RWPE1 (cell line): ENCODE data around the gene AJAP1.

Source experiments
- CTCF ChIA-PET: fragments of 350-600 bp; sonication (Branson Sonifier 250); formaldehyde crosslinking; extraction: SDS; loops from one replicate; lab custom pipeline; 2021; lab: Yijun Ruan, JAX
- POLR2A ChIA-PET: fragments of 400-600 bp; formaldehyde crosslinking; extraction: SDS; loops from one replicate; lab custom pipeline; 2020; ENCODE audit warnings: antibody characterized with exemption; ENCODE audit not compliant: low non-redundant PET; lab: Yijun Ruan, JAX
- DNase-seq: peaks from one replicate; pipeline ENCODE4 v3.0.0; 2012; ENCODE audit warnings: low spot score
- H3K27ac ChIP-seq: fragments of 450-650 bp; 2 replicates; pipeline ENCODE4 v1.5.1; 2017
- TF ChIP-seq, protein P1 (sequence below): fragments of 450-650 bp; conservative IDR thresholded peaks from 2 replicates; pipeline ENCODE4 v1.5.1; 2017; ENCODE audit warnings: low read depth, mild to moderate bottlenecking

The AJAP1 gene

DNA sequence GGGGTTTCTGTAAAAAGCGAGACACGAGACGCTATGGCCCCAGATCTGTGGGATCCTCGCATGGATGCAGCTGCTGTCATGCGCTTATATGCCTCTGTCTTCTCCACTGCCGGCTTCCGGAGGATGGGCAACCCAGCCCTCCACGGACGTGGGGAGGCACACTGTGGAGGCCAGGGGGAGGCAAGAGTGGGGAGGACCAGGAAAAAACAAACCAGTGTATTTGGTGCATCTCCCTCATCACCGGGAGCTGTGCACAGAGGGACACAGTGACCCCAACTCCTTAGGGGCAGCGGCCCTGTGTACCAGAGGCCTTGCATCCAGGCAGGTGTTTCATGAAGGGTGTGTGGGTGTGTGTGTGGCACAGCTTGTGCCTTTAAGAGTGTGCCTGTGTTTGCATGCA lies 95.0 kb downstream of the AJAP1 start:
- no peak for DNase-seq
- TF ChIP-seq, protein P1, sequence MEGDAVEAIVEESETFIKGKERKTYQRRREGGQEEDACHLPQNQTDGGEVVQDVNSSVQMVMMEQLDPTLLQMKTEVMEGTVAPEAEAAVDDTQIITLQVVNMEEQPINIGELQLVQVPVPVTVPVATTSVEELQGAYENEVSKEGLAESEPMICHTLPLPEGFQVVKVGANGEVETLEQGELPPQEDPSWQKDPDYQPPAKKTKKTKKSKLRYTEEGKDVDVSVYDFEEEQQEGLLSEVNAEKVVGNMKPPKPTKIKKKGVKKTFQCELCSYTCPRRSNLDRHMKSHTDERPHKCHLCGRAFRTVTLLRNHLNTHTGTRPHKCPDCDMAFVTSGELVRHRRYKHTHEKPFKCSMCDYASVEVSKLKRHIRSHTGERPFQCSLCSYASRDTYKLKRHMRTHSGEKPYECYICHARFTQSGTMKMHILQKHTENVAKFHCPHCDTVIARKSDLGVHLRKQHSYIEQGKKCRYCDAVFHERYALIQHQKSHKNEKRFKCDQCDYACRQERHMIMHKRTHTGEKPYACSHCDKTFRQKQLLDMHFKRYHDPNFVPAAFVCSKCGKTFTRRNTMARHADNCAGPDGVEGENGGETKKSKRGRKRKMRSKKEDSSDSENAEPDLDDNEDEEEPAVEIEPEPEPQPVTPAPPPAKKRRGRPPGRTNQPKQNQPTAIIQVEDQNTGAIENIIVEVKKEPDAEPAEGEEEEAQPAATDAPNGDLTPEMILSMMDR: no peak
- POLR2A ChIA-PET: no interaction called here
- no peak overlapping the region for H3K27ac ChIP-seq
- CTCF ChIA-PET: no interaction called here

- no peak for DNase-seq
- TF ChIP-seq, protein P1: no peak
- ChIA-PET CTCF (no interaction called here), POLR2A (no interaction called here)
- no peak overlapping the region for H3K27ac ChIP-seq
Measured at GRCh38 chr1:4750177-4750576, 95.8 kb downstream of the AJAP1 start.

- H3K27ac ChIP-seq: no peak overlapping the region
- CTCF ChIA-PET: no interaction called here
- no peak for DNase-seq
- TF ChIP-seq, protein P1: no peak
- POLR2A ChIA-PET: no interaction called here
Measured at GRCh38 chr1:4752059-4752458, 97.7 kb downstream of the AJAP1 start.

GRCh38 chr1:4754816-4755215 lies 100.4 kb downstream of the AJAP1 start:
- TF ChIP-seq, protein P1: no peak
- ChIA-PET CTCF (no interaction called here), POLR2A (no interaction called here)
- H3K27ac ChIP-seq: peak overlapping the region; percentile 46
- no peak for DNase-seq

DNA sequence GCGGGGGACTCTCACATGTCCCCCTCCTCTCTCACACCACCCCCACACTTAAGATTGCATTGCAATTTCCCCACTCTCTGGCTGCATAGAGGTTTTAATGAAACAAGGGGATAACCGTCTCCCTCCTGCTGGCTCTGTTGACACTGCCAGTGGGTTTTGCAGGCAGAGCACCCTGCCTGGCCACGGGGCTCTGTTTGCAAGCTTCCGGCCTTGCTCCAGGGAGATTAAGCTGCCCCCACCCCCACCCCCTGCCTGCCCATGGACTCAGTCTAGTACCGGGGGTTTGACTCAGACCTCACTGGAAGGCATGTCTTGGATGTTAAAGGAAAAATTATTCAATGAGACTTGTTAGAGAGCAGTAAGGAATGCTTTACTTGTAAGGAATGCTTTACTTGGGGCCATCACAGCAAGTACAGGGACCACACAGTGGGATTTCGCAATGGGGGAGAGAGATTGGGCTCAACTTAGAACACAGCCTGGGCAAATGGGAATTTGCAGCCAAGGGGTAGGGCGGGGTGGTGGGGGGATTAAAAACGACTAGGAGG lies 101.0 kb downstream of the AJAP1 start:
- peak overlapping the region; percentile 46 for H3K27ac ChIP-seq
- TF ChIP-seq, protein P1: no peak
- ChIA-PET CTCF (no interaction called here), POLR2A (no interaction called here)
- no peak for DNase-seq

DNA sequence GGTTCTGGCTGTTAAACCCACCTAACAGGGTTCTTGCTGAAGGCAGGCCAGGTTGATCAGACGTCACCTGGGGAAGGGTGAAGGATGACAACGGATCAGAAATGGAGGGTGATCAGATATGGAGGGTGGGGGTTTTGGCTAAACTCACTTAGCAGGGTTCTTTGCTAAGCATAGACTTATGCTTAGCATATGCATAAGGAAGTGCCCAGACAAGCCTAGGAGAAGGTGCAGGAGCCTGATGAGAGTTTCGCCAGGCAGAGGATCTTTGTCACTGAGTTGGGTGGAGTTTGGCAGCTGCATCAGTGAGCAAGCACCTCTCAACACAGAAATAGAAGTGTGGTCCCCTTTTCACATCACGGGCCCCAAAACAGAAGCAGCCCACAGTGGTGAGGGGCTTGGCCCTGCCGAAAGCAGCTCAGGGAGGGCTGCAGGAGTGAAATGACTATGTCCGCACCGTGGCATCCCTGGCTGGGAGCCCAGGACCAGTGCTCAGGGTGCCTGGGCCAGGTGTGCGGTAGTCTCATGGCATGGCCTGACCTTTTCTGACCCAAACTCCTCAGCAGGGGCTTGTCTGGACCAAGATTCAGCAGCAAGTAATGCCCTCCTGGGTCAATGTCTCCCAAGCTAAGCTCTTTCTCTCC lies 101.6 kb downstream of the AJAP1 start:
- no peak for DNase-seq
- TF ChIP-seq, protein P1: no peak
- H3K27ac ChIP-seq: peak overlapping the region; percentile 46
- ChIA-PET CTCF (no interaction called here), POLR2A (no interaction called here)
